H1 (cell line): ENCODE results near the gene MYRIP. TPM values are rescaled to one million over a fixed set of nuclear protein-coding genes. Genes with fewer than 3 reads are reported as not detected.

ENCODE experiments used
- CTCF ChIA-PET: fragments of 300-600 bp; sonication (Branson Sonifier 250); formaldehyde crosslinking; loops from one replicate; lab custom pipeline; 2021; ENCODE audit not compliant: partially characterized antibody; lab: Charles Lee
- POLR2A ChIA-PET: fragments of 300-600 bp; sonication (Branson Sonifier 250); formaldehyde crosslinking; loops from one replicate; lab custom pipeline; 2021; ENCODE audit warnings: inconsistent platforms; ENCODE audit not compliant: partially characterized antibody; lab: Charles Lee
- DNase-seq, 2 experiments: peaks; one replicate each; pipeline versions ENCODE4 v3.0.0 to v3.0.0-alpha.2; 2010 to 2022; ENCODE audit warnings: low spot score in 2 of 2, low read depth in 1 of 2, mixed read lengths in 1 of 2
- FAIRE-seq: peaks from 2 replicates; lab custom pipeline; 2011; peaks lifted over from hg19 to GRCh38; lab: Jason Lieb, UNC
- H2AFZ ChIP-seq: 2 replicates; pipeline ENCODE4 v1.8.1; 2012; ENCODE audit warnings: low read length, inconsistent platforms
- H2AK5ac ChIP-seq: 2 replicates; pipeline ENCODE4 v1.6.1; 2013; ENCODE audit warnings: low read depth, low read length
- H2BK120ac ChIP-seq: replicated peaks from 2 replicates; pipeline ENCODE3; 2013; ENCODE audit warnings: low read depth, low read length, inconsistent platforms
- H2BK12ac ChIP-seq: 2 replicates; pipeline ENCODE4 v1.6.1; 2013; ENCODE audit warnings: low read depth, low read length
- H2BK15ac ChIP-seq: 2 replicates; pipeline ENCODE4 v1.6.1; 2013; ENCODE audit warnings: low read length
- H2BK20ac ChIP-seq: 2 replicates; pipeline ENCODE4 v1.6.1; 2013; ENCODE audit warnings: low read length
- H2BK5ac ChIP-seq: 2 replicates; pipeline ENCODE4 v1.6.1; 2013; ENCODE audit warnings: low read depth, low read length
- H3K14ac ChIP-seq: 2 replicates; pipeline ENCODE4 v1.6.1; 2013; ENCODE audit warnings: inconsistent platforms; ENCODE audit not compliant: insufficient read length
- H3K18ac ChIP-seq: 2 replicates; pipeline ENCODE4 v1.6.1; 2013; ENCODE audit warnings: low read length; ENCODE audit errors: extremely low read depth
- H3K23ac ChIP-seq: 2 replicates; pipeline ENCODE4 v1.6.1; 2013; ENCODE audit warnings: inconsistent platforms; ENCODE audit not compliant: insufficient read length
- H3K23me2 ChIP-seq: 2 replicates; pipeline ENCODE4 v1.6.1; 2013; ENCODE audit warnings: low read depth, low read length
- H3K27ac ChIP-seq: 2 replicates; pipeline ENCODE4 v1.6.1; 2011; ENCODE audit warnings: low read depth, low read length, inconsistent platforms
- H3K27me3 ChIP-seq, 4 experiments: replicated peaks in 1 of 4; 1 replicate in 1 of 4; 2 replicates in 3 of 4; pipeline versions ENCODE4 v1.6.1 to v1.8.1; 2011 to 2013; ENCODE audit warnings: low read length in 3 of 4, mild to moderate bottlenecking in 3 of 4, inconsistent platforms in 2 of 4, mixed read lengths in 2 of 4, moderate library complexity in 1 of 4; ENCODE audit not compliant: control insufficient read depth in 3 of 4, insufficient read depth in 3 of 4; ENCODE audit errors: extremely low read depth in 1 of 4
- H3K36me3 ChIP-seq, 4 experiments: 2 replicates each; pipeline versions ENCODE4 v1.6.1 to v1.8.1; 2011 to 2013; ENCODE audit warnings: mild to moderate bottlenecking in 4 of 4, low read length in 3 of 4, moderate library complexity in 2 of 4, control low read depth in 1 of 4, inconsistent platforms in 1 of 4; ENCODE audit not compliant: insufficient read depth in 4 of 4, control insufficient read depth in 2 of 4
- H3K4ac ChIP-seq: replicated peaks from 2 replicates; pipeline ENCODE3; 2013; ENCODE audit warnings: low read length, low read depth, mixed read lengths, inconsistent platforms; ENCODE audit not compliant: insufficient read length
- H3K4me1 ChIP-seq, 4 experiments: replicated peaks in 1 of 4; 1 replicate in 1 of 4; 2 replicates in 3 of 4; pipeline versions ENCODE4 v1.6.1 to v1.8.1; 2011 to 2013; ENCODE audit warnings: low read length in 3 of 4, inconsistent platforms in 2 of 4, mixed read lengths in 1 of 4; ENCODE audit not compliant: insufficient read depth in 4 of 4, control insufficient read depth in 3 of 4
- H3K4me2 ChIP-seq, 2 experiments: 2 replicates each; pipeline versions ENCODE4 v1.6.1 to v1.8.1; 2011 to 2013; ENCODE audit warnings: low read depth in 2 of 2, low read length in 2 of 2, control low read depth in 1 of 2, inconsistent platforms in 1 of 2, mild to moderate bottlenecking in 1 of 2; ENCODE audit not compliant: insufficient read depth in 1 of 2
- H3K4me3 ChIP-seq, 4 experiments: fragments of 200-600, 300-600 bp in 1 of 4; sonication (generic), shearing (Covaris generic), sonication (Bioruptor Twin) in 1 of 4; 2 replicates each; pipeline versions ENCODE4 v1.5.1 to v1.8.1; 2011 to 2016; ENCODE audit warnings: low read length in 4 of 4, low read depth in 3 of 4, control low read depth in 2 of 4, inconsistent platforms in 2 of 4, mild to moderate bottlenecking in 2 of 4, mixed read lengths in 1 of 4, moderate library complexity in 1 of 4; ENCODE audit not compliant: insufficient read depth in 2 of 4; ENCODE audit errors: extremely low read depth in 1 of 4
- H3K56ac ChIP-seq: replicated peaks from 2 replicates; pipeline ENCODE3; 2013; ENCODE audit warnings: low read depth, mild to moderate bottlenecking, mixed read lengths, low read length, inconsistent platforms; ENCODE audit not compliant: insufficient read length
- H3K79me1 ChIP-seq: 2 replicates; pipeline ENCODE4 v1.6.1; 2013; ENCODE audit warnings: low read depth, low read length, control low read depth
- H3K79me2 ChIP-seq, 2 experiments: 2 replicates each; pipeline versions ENCODE4 v1.6.1 to v1.8.1; 2012 to 2013; ENCODE audit warnings: low read length in 2 of 2, mild to moderate bottlenecking in 2 of 2, inconsistent platforms in 1 of 2; ENCODE audit not compliant: insufficient read depth in 2 of 2, control insufficient read depth in 1 of 2
- H3K9ac ChIP-seq, 4 experiments: replicated peaks in 1 of 4; 1 replicate in 1 of 4; 2 replicates in 3 of 4; pipeline versions ENCODE4 v1.6.1 to v1.8.1; 2011 to 2013; ENCODE audit warnings: low read depth in 3 of 4, low read length in 3 of 4, control low read depth in 2 of 4, mild to moderate bottlenecking in 2 of 4, moderate library complexity in 2 of 4, inconsistent platforms in 1 of 4; ENCODE audit errors: extremely low read depth in 1 of 4
- H3K9me3 ChIP-seq, 2 experiments: 2 replicates each; pipeline versions ENCODE4 v1.6.1 to v1.8.1; 2012 to 2013; ENCODE audit warnings: mild to moderate bottlenecking in 2 of 2, moderate library complexity in 2 of 2, control low read depth in 1 of 2, inconsistent platforms in 1 of 2, low read depth in 1 of 2, low read length in 1 of 2, mixed read lengths in 1 of 2; ENCODE audit not compliant: insufficient read depth in 2 of 2
- H4K20me1 ChIP-seq, 2 experiments: replicated peaks in 1 of 2; 2 replicates each; pipeline versions ENCODE3 to v1.8.1; 2011 to 2013; ENCODE audit warnings: inconsistent platforms in 2 of 2, low read length in 2 of 2, mild to moderate bottlenecking in 1 of 2; ENCODE audit not compliant: insufficient read depth in 2 of 2, control insufficient read depth in 1 of 2
- H4K5ac ChIP-seq: 2 replicates; pipeline ENCODE4 v1.6.1; 2013; ENCODE audit warnings: low read length, low read depth, mixed read lengths, inconsistent platforms; ENCODE audit not compliant: insufficient read length
- H4K8ac ChIP-seq: 2 replicates; pipeline ENCODE4 v1.8.0; 2013; ENCODE audit warnings: mild to moderate bottlenecking, moderate library complexity, low read length, inconsistent platforms; ENCODE audit not compliant: insufficient read depth; ENCODE audit errors: extremely low read depth
- H4K91ac ChIP-seq: replicated peaks from 2 replicates; pipeline ENCODE3; 2013; ENCODE audit warnings: low read length, mixed read lengths, inconsistent platforms; ENCODE audit not compliant: insufficient read length
- SAP30 ChIP-seq: fragments of 300-600 bp; sonication (generic); IDR thresholded peaks from 2 replicates; pipeline ENCODE4 v1.7.1; 2012; ENCODE audit warnings: low read length, moderate library complexity, mild to moderate bottlenecking, inconsistent platforms; ENCODE audit not compliant: insufficient read depth, insufficient replicate concordance
- WGBS, 2 experiments: shearing (Covaris generic) in 1 of 2; methylation state at CpG; one replicate each; pipeline versions ENCODE4 v1.1.6 to v1.1.7; 2013 to 2015; ENCODE audit warnings: low lambda C conversion rate in 2 of 2, mixed read lengths in 2 of 2, inconsistent platforms in 1 of 2, low coverage in 1 of 2, missing lambda C conversion rate in 1 of 2; ENCODE audit not compliant: insufficient replicate concordance in 2 of 2, insufficient coverage in 1 of 2, insufficient read length in 1 of 2; ENCODE audit errors: extremely low coverage in 1 of 2, missing lambda C conversion rate in 1 of 2; 5-methylcytosine and 5-hydroxymethylcytosine counted together
- polyA plus RNA-seq, 7 experiments: library from polyadenylated mRNA; depleted of rRNA in 3 of 7; stranded (reverse) in 5 of 7; unstranded in 2 of 7; fragments of >200 nt in 5 of 7; fragments of 200-250 nt in 2 of 7; gene quantifications; 1 replicate in 5 of 7; 2 replicates in 1 of 7; 4 replicates in 1 of 7; pipeline versions ENCODE4 v1.2.1 to v1.2.3, GENCODE V29; 2011 to 2013; ENCODE audit warnings: missing spikeins in 2 of 7, mixed read lengths in 2 of 7
- total RNA-seq: library from RNA; stranded (reverse); fragmentation: NEBNext Ultra II Directional; extraction: Animal tissue kit (Norgen Biotek cat#: 25700); gene quantifications from 2 replicates; pipeline ENCODE4 v1.2.1, GENCODE V29; 2021
- TF ChIP-seq, protein P1 (sequence below): IDR thresholded peaks from 2 replicates; pipeline ENCODE4 v1.6.1; 2012; ENCODE audit warnings: inconsistent platforms

MYRIP gene
- total and polyA plus RNA-seq, 2 of the 8 experiments (the other 6 are each of a cell fraction or from before 2014, with no cell fraction given): 0.54 to 4.3 TPM

DNA sequence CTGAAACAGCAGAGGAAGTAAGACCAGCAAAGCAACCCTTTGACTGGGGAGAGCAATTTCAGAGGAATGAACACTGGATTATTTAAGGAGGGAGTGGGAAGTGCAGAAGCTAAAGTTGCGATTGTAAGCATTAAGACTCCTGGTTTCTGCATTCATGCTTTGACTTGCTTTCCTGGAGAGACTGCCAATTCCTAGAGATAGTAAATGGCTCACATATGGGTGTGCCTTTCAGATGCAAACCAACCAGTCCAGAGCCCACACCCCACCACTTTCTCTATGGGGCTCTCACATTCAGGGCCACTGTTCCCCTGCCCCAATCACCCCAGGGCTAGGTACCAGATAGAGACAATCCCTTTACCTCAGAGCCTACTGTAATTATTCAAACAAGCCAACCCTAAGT, 299.2 kb downstream of the MYRIP start:
- Histone ChIP-seq H3K9ac (no peak overlapping the region), H3K23ac (no peak overlapping the region), H2BK120ac (no peak overlapping the region), H4K5ac (no peak overlapping the region), H3K9me3 (no peaks in the 10 kb centered on the region), H4K91ac (no peak overlapping the region), H3K27ac (no peak overlapping the region), H3K18ac (0 out of 2 replicates have a peak overlapping the region, but pooled peaks have one; percentile 11), H4K20me1 (no peaks in the 10 kb centered on the region), H3K4me2 (no peak overlapping the region), H3K4me1 (peaks cover 0 to 4% (median 0%) of the 10 kb centered on the region in 4 experiments; a peak in 1 of 7 replicates), H3K27me3 (no peaks in the 10 kb centered on the region), H3K23me2 (no peaks in the 10 kb centered on the region; the same call in 1 of the 2 replicates), H3K79me1 (no peaks in the 10 kb centered on the region), H2BK15ac (no peak overlapping the region), H2AFZ (0 out of 2 replicates have a peak overlapping the region, but pooled peaks have one; percentile 9), H4K8ac (no peak overlapping the region), H3K79me2 (no peaks in the 10 kb centered on the region), H2BK12ac (no peak overlapping the region; the same call in 1 of the 2 replicates), H2BK5ac (no peak overlapping the region), H3K56ac (no peak overlapping the region), H3K4me3 (no peak overlapping the region), H3K36me3 (no peaks in the 10 kb centered on the region), H2BK20ac (no peak overlapping the region), H3K4ac (no peak overlapping the region), H3K14ac (no peak overlapping the region), H2AK5ac (no peak overlapping the region)
- FAIRE-seq (no peak), DNase-seq (no peak)
- 90% methylated on average over 1 of the region's 1 CpG; no CpG with 5 or more reads in 1 of the 2 experiments for WGBS, 2 experiments
- ChIA-PET POLR2A (no interaction called here), CTCF (interaction anchor here (0.8 to 2.0 kb wide), 4 partner anchors 9 to 296 kb away, joined by 3 to 9 read pairs (median 3); no protein-coding TSS in a partner anchor)
- TF ChIP-seq SAP30: no peak
- TF ChIP-seq, protein P1, sequence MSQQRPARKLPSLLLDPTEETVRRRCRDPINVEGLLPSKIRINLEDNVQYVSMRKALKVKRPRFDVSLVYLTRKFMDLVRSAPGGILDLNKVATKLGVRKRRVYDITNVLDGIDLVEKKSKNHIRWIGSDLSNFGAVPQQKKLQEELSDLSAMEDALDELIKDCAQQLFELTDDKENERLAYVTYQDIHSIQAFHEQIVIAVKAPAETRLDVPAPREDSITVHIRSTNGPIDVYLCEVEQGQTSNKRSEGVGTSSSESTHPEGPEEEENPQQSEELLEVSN: no peak
